ENCODE measurements around the gene KCNIP2. TPM values are rescaled to one million over a fixed set of nuclear protein-coding genes. Genes with fewer than 3 reads are reported as not detected.

The KCNIP2 gene
- total RNA-seq, 1 donor from 2014 or later: 5.5 TPM

DNA sequence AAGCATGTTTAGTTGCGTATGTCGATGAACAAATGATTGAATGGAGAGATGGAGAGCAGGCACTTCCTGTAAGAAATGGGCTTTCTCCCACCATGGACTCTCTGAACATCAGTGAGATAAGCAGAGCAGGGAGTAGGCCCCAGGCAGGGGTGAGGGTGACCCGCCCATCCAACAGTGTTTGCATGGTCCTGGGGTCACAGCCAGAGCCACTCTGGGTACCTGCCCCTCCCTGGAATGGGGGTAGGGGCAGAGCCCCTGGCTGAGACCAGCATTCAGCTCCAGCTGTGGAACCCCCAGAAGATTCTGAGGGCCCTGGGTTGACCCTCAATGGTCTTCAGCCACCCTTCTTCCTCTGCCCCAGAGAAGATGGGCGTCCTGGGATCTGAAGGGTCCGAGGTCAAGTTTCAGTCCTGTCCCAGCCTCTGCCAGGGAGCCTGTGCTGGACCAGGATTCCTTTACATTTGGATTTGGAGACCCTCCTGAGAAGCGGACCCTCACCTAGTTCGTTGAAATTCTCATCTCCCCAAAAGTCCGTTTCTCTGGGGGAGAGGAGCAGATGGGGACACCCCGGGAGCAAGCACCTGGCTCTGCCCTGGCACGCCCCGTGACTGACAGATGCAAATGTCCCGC is 65.3 kb downstream of the KCNIP2 start:
- Mint-ChIP-seq H3K27ac (no peak overlapping the region), H3K4me1 (ENCODE audit: low read depth) (peaks cover 27% of the 10 kb centered on the region), H3K27me3 (peaks cover 47% of the 10 kb centered on the region), H3K4me3 (ENCODE audit: low read depth) (peak overlapping the region; percentile 63), H3K36me3 (ENCODE audit: insufficient read depth) (no peaks in the 10 kb centered on the region), H3K9me3 (ENCODE audit: low read depth) (no peaks in the 10 kb centered on the region)
- DNase-seq (ENCODE audit: low spot score, unreplicated experiment): no peak
- TF ChIP-seq CTCF (IDR thresholded peaks at IDR 0.05; ENCODE audit: unreplicated experiment): no peak

DNA sequence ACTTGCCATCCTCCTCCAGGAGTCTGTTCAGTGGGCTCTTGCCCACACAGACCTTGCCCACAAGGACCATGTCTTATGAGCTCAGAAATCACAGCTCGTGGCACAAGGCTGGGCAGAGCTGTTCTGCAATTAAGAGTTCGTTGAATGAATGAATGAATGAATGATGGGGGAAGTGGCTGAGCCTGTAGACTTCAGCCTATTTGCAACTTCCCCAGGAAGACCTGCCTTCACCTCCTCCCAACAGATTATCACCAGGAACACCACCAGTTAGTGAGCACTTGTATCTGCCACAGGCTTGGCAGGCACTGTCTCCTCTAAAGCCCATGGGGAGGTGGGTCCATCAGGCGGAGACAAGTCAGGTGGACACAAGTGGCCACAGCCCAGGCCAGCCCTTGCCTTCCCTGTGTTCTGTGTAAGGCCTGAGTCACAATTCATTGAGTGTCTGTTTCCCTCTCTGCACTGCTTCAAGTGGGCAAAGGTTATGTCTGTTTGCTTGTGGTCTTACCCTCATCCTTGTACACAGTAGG is 65.9 kb downstream of the KCNIP2 start:
- DNase-seq (ENCODE audit: low spot score, unreplicated experiment): no peak

GRCh38 chr10:101776161-101776817 is 67.3 kb downstream of the KCNIP2 start:
- H3K27me3 Mint-ChIP-seq: peaks cover 67% of the 10 kb centered on the region
- H3K36me3 Mint-ChIP-seq (ENCODE audit: insufficient read depth): no peaks in the 10 kb centered on the region
- H3K27ac Mint-ChIP-seq: no peak overlapping the region
- peaks cover 15% of the 10 kb centered on the region for H3K4me1 Mint-ChIP-seq (ENCODE audit: low read depth)
- no peak for DNase-seq (ENCODE audit: low spot score, unreplicated experiment)
- TF ChIP-seq CTCF (IDR thresholded peaks at IDR 0.05; ENCODE audit: unreplicated experiment): no peak
- H3K9me3 Mint-ChIP-seq (ENCODE audit: low read depth): no peaks in the 10 kb centered on the region
- no peak overlapping the region for H3K4me3 Mint-ChIP-seq (ENCODE audit: low read depth)

More for the DNA sequence above, 65.9 kb downstream of the KCNIP2 start:
- H3K9me3 Mint-ChIP-seq (ENCODE audit: low read depth): no peaks in the 10 kb centered on the region
- no peak overlapping the region for H3K4me3 Mint-ChIP-seq (ENCODE audit: low read depth)
- H3K27ac Mint-ChIP-seq: no peak overlapping the region
- H3K4me1 Mint-ChIP-seq (ENCODE audit: low read depth): peaks cover 22% of the 10 kb centered on the region
- peaks cover 53% of the 10 kb centered on the region for H3K27me3 Mint-ChIP-seq
- TF ChIP-seq CTCF (IDR thresholded peaks at IDR 0.05; ENCODE audit: unreplicated experiment): no peak
- no peaks in the 10 kb centered on the region for H3K36me3 Mint-ChIP-seq (ENCODE audit: insufficient read depth)

Other genes starting within 250 kb of the KCNIP2 start
- 70.7 and 73.3 TPM in 2 replicates for gene FBXW4, start 148.6 kb downstream of the KCNIP2 start, total RNA-seq
- gene FGF8, start 67.7 kb downstream of the KCNIP2 start, total RNA-seq: 0.69 and 2.4 TPM in 2 replicates
- 39.3 and 44.1 TPM in 2 replicates for gene NPM3, start 60.4 kb downstream of the KCNIP2 start, total RNA-seq
- gene OGA, start 25.4 kb downstream of the KCNIP2 start, total RNA-seq: 138 and 148 TPM in 2 replicates
- gene ARMH3, start 212.4 kb upstream of the KCNIP2 start, total RNA-seq: 27.1 and 34.4 TPM in 2 replicates
- gene HPS6, start 221.5 kb upstream of the KCNIP2 start, total RNA-seq: 15.6 and 17.2 TPM in 2 replicates

Data from progenitor cell of endocrine pancreas (in vitro differentiated cells).